Neural crest cell (in vitro differentiated cells): ENCODE measurements around the gene DCANP1. TPM values are rescaled to one million over a fixed set of nuclear protein-coding genes. Genes with fewer than 3 reads are reported as not detected.

Source experiments
- DNase-seq: peaks from one replicate; pipeline ENCODE4 v3.0.0; 2021; ENCODE audit warnings: low read depth, mixed read lengths, low spot score
- H3K27ac Mint-ChIP-seq: one replicate; pipeline ENCODE4 v1.8.0; 2021; ENCODE audit warnings: mild to moderate bottlenecking, mixed read lengths; ENCODE audit not compliant: unreplicated experiment
- H3K27me3 Mint-ChIP-seq: 2 replicates; pipeline ENCODE4 v1.8.0; 2021; ENCODE audit warnings: low read depth, mild to moderate bottlenecking, mixed read lengths
- H3K36me3 Mint-ChIP-seq: 2 replicates; pipeline ENCODE4 v1.8.0; 2021; ENCODE audit warnings: low read depth, mild to moderate bottlenecking, mixed read lengths
- H3K4me1 Mint-ChIP-seq: 2 replicates; pipeline ENCODE4 v1.8.0; 2021; ENCODE audit warnings: mixed read lengths
- H3K4me3 Mint-ChIP-seq: one replicate; pipeline ENCODE4 v1.8.0; 2021; ENCODE audit warnings: mild to moderate bottlenecking, mixed read lengths
- H3K9me3 Mint-ChIP-seq: 2 replicates; pipeline ENCODE4 v1.8.0; 2021; ENCODE audit warnings: mixed read lengths
- CTCF ChIP-seq: fragments of 200-600 bp; sonication (generic); conservative IDR thresholded peaks from 2 replicates; pipeline ENCODE4 v1.5.0; 2021; ENCODE audit warnings: antibody characterized with exemption, mild to moderate bottlenecking
- total RNA-seq: library from RNA; stranded (reverse); gene quantifications from 2 replicates; pipeline ENCODE4 v1.2.1, GENCODE V29; 2021

The DCANP1 gene
- total RNA-seq, 1 donor from 2014 or later = not detected

DNA sequence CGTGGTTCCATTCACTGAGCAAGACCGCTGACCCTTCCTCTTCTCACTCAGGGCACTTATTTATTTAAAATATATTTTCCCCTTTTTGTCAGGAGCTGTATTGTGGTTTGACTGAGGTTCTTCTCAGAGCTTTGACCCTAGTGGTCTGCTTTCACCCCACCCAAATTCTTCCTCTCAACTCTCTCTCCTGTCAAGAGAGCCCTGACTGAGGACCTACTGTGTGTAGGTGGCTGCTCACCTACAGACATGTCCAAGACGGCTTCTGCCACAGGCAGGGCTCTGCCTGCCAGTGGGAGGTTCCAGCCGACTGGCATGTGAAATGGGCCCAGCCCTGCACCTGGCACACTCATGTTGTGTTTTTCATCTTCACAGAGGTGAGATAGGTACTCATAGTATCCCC lies 5.2 kb downstream of the DCANP1 start:
- DNase-seq = no peak
- no peak overlapping the region for H3K4me3 Mint-ChIP-seq
- H3K27me3 Mint-ChIP-seq = no peaks in the 10 kb centered on the region
- no peak for TF ChIP-seq CTCF
- no peak overlapping the region for H3K27ac Mint-ChIP-seq
- H3K9me3 Mint-ChIP-seq = no peaks in the 10 kb centered on the region
- H3K36me3 Mint-ChIP-seq = no peaks in the 10 kb centered on the region
- peaks cover 3% of the 10 kb centered on the region for H3K4me1 Mint-ChIP-seq

GRCh38 chr5:135441350-135441831 lies 5.8 kb downstream of the DCANP1 start:
- H3K4me3 Mint-ChIP-seq = no peak overlapping the region
- no peaks in the 10 kb centered on the region for H3K36me3 Mint-ChIP-seq
- no peaks in the 10 kb centered on the region for H3K9me3 Mint-ChIP-seq
- DNase-seq = no peak
- H3K4me1 Mint-ChIP-seq = peaks cover 3% of the 10 kb centered on the region
- TF ChIP-seq CTCF = no peak
- no peaks in the 10 kb centered on the region for H3K27me3 Mint-ChIP-seq
- H3K27ac Mint-ChIP-seq = no peak overlapping the region

DNA sequence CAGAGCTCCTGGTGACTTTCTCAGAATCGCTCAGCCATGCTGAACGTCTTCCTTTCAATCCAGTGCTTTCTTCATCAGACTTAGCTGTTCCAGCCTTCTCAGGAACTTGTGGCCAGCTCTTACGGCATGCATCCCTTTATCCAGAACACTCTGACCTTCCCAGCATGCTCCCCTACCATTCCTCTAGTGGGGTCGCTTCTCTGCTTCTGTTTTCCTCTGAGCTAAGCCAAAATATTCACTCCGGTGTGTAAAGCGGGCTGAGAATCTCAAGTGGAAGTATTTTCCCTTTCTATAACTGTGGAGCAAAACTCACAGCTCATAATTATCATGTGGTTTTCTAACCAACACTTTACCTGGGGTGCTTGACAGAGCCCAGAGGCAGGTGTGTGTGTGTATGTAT lies 6.2 kb downstream of the DCANP1 start:
- no peak for TF ChIP-seq CTCF
- Mint-ChIP-seq H3K9me3 (no peaks in the 10 kb centered on the region), H3K4me3 (no peak overlapping the region), H3K36me3 (no peaks in the 10 kb centered on the region), H3K4me1 (peaks cover 3% of the 10 kb centered on the region), H3K27me3 (no peaks in the 10 kb centered on the region), H3K27ac (no peak overlapping the region)
- DNase-seq = no peak

DNA sequence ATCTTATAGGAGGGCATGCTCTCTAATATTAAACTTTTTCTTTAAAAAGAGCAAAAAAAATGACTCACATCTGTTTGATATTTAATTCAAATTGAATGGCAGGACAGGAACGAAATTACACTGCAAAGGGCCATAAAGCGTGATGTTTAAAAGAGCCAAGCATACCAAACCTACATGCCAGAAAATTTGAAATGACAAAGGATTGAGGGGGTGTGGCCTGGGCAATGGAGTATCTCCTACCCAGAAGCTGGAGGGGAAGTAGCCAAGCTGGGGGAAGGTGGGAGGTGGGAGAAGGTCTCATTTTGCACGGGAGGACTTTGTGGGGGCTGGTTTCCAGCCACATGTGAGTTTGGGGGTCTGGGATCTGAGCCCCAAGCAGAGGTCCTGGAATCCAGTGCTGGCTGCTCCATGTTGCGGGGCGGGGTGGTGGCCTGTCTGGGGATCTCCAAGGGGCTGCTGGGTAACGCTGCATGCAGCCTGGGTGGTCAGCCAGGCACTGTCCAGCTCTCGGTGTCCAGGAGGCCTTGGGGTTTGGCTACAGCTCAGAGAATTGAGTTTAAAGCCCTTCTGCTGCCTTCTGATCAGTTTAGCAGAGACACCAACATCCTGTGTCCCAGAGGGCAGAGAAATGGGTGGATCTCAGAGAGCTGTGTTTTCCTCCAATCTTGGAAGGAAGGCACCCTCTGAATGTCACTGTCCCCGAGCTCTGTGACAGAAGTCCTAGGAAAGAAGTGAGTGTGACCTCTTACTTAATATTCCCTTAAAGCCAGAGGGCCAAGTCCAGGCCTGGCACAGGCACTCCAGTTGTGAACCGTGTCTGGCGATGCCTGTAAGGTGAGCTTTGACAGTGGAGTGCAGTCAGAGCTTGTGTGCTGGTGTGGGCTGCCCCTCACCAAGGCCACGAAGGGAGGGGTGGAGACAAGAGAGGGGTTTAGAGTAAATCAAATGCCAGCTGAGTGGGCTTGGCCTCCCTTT lies 7.6 kb downstream of the DCANP1 start:
- Mint-ChIP-seq H3K9me3 (no peaks in the 10 kb centered on the region), H3K27ac (no peak overlapping the region), H3K36me3 (no peaks in the 10 kb centered on the region), H3K4me1 (peaks cover 3% of the 10 kb centered on the region), H3K4me3 (no peak overlapping the region), H3K27me3 (no peaks in the 10 kb centered on the region)
- no peak for DNase-seq
- no peak for TF ChIP-seq CTCF

DNA sequence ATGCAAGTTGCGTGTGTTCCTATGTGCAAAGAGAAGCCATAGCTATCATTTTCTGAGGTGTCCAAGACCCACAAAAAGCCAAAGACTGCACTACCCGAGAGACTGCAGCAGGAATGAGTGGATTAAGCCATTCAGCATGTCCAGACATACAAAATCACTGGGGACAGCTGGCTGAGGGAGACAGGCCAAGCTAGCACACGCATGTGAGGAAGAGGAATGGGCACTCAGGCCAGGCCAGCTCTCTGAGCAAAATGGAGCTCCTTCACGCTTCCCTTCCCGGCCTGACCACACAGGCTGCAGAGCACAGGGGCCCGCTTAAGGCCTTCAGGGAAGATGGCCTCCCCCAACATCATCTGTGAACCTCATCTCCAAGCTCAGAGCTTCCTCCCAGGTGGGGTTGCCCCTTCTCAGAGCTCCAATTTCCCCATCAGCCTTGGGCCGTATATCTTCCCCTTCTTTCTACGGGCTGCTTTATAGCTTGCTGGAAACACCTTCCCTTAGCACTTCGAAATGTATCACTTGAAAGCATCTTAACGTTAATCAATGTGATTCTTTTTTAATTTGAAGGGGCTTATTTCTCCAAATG lies 8.4 kb downstream of the DCANP1 start:
- Mint-ChIP-seq H3K27me3 (no peaks in the 10 kb centered on the region), H3K4me3 (no peak overlapping the region), H3K36me3 (no peaks in the 10 kb centered on the region), H3K4me1 (peaks cover 3% of the 10 kb centered on the region), H3K27ac (no peak overlapping the region), H3K9me3 (no peaks in the 10 kb centered on the region)
- no peak for TF ChIP-seq CTCF
- no peak for DNase-seq
